HG03280 (cell line): ENCODE results near the gene VWA2.

Experiments used
- ATAC-seq: cut with Tn5 transposase; IDR thresholded peaks from one replicate; pipeline ENCODE4 v1.9.1; 2021; ENCODE audit warnings: mild to moderate bottlenecking, moderate library complexity; ENCODE audit not compliant: unreplicated experiment

VWA2 gene

DNA sequence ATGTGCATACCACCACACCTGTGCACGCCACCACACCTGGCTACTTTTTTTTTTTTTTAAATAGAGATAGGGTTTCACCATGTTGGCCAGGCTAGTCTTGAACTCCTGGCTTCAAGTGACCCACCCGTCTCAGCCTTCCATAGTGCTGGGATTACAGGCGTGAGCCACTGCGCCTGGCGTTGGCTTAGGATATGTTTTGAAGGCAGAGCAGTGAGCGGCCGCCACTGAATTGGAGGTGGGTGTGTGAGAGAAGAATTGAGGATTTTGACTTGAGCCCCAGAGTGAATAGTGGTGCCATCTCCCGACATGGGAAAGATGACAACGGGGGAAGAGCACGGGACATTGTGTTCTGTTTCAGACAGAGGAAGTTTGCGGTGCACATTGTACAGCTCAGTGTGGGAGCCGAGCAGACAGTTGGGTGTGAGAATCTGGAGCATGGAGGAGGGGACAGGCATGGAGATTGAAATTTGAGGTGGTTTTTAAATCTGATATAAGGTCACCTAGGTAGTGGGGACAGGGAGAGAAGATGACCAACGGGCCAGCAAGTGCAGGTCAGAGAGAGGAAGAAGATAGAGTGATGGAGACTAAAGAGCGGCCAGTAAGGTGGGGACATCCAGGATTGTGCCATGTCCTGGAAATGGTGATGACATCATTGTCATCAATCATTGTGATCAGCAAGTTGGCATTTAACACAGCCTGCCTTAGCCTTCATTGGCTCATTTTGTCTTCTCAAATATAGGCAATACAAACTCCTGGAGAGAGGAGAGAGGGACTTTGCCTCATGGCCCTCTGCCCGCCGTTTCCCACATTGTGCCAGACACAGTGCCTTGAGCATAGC lies 35.8 kb downstream of the VWA2 start:
- no peak for ATAC-seq

DNA sequence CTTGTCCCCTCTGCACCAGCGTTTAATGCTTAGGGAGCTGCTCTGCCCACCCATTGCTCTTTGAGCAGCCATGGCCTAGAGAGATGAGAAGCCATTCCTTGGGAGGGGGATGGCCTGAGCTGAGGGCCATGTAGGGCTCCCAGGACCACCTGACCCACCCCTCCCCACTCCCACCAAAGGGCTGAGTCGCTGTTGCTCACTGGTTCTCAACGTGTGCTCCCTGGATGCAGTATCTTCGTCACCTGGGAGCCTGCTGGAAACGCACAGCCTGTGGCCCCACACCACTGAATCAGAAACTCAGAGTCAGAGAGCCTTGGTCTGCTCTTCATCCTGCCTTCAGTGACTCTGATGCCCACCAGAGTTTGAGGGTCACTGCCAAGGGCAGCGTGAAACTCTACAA lies 37.0 kb downstream of the VWA2 start:
- ATAC-seq: no peak

DNA sequence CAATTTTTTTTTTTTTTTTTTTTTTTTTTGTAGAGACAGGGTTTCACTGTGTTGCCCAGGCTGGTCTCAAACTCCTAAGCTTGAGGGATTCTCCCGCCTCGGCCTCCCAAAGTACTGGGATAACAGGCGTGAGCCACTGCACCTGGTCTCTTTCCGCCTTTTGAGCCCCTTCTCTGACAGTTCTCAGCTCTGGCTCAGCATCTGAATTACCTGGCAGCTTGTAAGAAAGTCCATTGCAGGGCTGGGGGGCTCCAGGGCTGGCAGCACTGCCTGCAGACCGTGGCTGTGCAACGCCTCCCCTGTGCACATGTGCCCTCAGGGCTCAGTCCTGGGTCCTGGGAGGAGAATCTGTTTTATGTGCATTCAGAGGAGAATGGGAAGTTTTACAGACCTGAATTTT lies 37.6 kb downstream of the VWA2 start:
- no peak for ATAC-seq

DNA sequence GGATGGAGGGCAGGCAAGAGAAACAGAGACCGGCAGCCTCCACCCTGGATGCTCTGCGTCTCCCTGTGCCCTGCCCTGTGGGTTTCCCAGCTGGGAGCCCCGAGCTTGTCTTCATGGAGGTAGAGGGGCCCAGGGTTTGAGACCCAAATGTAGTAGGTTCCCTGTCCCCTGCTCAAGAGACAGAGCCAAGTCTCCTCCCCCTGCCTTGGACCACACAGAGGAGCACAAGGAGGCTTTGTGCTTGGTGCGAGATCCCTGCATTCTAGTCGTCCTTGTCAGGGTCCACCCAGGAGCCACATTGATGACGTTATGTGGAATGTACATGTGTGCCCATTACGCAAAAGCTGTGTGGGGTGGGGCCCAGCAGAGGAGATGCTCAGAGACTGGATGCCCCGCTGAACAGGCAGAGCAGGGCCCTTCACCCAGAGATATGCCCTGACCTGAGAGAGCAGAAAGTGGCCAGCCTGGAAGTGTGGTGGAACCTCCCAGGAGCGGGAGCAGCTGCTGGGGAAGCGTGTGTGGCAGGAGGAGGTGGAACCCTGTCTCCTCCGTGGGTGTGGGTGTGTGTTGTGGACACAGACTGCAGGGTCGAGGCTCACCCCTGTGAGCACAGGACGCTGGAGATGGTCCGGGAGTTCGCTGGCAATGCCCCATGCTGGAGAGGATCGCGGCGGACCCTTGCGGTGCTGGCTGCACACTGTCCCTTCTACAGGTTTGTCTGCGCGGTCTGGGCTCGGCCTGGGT lies 39.3 kb downstream of the VWA2 start:
- no peak for ATAC-seq

DNA sequence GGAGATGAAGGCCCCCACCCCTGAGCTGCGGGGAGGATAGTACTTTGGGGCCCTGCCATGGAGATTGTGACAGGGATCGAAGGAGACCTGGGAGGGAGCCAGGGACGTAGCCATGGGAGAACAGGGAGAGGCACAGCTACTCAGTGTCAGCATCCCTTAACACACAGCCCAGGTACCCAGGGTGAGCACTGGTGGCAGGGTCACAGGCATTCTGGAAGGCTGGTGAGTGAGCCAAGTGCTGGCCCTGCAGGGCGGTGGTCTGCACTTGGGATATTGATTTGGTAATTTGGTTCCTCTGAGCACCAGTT lies 39.8 kb downstream of the VWA2 start:
- no peak for ATAC-seq

DNA sequence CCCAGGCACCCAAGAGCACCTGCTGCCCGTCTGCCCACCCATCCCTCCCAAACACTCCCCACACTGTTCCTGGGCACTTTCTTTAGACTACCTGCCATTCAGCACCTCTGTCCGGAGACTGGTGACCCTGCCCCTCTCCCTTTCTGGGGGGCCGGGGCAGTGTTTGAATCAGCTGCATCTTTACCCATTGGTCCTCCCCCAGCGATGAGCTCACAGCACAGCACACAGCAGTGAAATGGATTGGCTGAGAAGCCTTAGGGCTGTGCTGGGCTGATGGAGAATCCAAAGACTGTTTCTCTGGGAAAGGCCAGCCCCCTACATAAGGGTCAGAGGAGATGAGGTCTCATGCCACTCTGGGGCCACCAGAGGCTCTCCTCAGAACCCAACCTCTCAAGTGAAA lies 40.2 kb downstream of the VWA2 start:
- no peak for ATAC-seq

DNA sequence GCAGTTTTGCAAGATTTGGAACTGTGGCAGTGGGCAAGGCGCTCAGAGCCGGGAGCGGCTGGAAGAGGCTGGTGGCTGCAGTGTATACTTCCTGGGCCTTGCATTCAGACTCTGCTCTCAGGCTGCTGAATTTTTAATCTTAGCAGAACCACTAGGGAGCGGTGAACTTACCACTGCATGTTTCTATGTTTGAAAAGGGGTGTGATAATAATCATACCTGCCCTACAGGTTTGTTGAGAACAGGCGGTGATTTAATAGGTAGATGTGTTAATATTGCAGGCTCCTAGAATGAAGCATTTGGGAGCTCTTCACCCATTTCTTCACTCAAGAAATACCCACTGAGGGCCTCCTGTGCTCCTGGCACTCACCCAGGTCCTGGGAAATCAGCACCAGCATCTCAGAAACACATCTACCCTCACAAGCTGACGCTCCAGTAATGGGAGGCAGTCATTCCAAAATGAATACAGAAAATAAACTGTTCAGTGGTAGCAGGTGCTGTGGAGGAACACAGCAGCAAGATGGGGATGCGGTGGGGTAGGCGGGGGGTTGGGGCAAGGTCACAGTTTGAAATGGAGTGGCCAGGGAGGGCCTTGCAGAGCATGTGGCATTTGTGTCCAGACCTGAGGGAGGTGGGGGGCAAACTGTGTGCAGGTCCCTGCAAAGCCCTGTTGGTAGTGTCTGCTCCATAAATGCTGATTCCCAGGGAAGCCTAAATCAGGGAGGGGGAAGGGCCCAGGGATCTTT lies 41.0 kb downstream of the VWA2 start:
- no peak for ATAC-seq

DNA sequence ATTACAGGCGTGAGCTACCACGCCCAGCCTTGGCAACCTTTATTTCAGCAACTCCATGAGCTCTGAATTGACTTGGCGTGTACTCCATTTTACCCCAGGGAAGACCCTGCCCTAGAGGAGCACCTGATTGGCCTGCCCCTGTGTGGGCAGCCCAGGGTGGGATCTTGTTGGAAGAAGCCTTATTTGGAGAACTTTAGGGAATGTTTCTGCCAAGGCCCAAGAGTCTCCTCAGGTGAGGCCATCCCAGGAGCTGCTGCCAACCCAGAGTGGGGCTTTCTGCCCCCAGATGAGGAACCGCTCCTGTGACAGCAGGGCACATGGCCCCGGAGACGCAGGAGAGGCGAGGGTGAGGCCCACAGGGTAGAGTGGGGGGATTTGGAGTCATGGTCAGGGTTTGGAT lies 42.0 kb downstream of the VWA2 start:
- ATAC-seq: no peak

DNA sequence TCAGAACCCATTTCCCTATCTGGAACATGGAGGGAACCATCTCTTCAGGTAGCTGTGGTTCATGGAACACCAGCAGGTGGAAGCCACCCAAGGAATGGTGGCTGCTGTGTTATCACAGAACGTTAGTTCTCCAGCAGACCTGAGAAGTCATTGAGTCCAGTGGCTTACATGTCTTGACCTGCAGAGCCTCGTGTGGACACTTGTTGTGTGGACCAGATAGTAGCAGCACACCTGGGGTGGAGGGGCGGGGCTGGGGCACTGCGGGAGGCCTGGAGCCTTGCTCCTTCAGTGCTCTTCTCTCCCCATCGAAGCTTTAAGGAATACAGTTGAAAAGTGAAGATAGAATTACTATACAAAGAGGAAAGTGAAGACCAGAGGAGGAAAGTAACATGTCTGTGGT lies 42.4 kb downstream of the VWA2 start:
- ATAC-seq: no peak

DNA sequence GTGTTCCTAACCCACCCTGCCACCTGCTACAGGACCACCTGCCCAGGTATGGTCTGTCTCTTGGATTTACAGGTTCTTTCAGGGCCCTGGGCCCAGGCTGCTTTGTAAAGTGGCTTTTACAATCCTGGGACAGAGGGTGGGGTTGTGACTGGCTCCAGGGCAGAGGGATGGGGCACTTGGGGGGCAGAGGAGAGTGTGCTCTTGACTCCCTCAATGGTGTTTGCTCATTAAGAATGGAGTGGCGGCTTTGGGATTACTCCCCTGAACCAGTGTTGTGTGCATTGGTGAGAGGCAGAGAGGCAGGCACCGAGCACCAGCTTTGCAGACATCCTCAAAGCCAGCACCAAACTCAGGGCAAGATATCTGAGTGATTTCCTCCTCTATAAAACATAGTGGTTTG lies 43.5 kb downstream of the VWA2 start:
- ATAC-seq: no peak

DNA sequence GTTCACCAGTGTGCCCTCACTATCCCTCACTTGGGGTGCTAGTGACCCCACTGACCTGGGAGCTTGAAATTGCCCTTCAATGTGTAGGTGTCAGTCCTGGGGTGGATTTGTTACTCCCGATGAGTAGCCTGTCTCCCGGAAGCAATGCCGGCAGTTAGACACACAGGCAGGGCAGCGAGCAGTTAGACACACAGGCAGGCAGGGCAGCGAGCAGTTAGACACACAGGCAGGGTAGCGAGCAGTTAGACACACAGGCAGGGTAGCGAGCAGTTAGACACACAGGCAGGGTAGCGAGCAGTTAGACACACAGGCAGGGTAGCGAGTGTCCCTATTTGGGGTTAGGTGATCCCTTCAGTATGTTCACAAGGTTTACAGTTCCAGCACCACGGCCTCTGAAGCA lies 44.0 kb downstream of the VWA2 start:
- no peak for ATAC-seq

DNA sequence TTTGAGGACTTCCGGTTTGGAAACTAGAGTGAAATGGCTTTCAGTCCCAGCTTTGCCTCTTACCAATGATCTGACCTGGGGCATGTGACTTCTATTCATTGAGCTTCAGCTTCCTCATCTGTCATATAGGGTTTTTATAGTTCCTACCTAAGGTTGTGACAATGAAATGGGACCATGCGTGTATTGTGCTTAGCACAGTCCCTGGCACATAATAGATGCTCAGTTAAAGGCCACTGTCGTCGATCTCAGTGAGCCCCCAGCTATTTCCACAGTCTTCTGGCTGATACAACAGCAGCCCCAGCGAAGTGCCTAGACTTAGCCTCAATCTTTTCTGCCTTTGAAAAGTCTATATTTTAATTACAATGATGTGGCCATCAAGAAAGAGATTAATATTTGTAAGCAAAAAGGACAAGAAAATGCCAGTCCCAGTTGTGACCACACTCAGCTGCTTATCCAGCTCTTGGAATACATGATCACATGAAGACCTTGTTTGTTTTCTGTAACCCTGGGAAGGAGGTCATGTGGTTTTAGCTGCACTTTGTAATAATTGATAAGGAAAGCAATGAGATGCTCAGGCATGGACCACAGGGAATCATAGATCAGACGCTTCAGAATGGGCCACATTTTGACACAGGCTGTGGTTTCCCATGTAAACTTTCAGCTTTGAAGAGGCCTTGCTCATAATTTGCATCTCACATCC lies 44.6 kb downstream of the VWA2 start:
- ATAC-seq: no peak

DNA sequence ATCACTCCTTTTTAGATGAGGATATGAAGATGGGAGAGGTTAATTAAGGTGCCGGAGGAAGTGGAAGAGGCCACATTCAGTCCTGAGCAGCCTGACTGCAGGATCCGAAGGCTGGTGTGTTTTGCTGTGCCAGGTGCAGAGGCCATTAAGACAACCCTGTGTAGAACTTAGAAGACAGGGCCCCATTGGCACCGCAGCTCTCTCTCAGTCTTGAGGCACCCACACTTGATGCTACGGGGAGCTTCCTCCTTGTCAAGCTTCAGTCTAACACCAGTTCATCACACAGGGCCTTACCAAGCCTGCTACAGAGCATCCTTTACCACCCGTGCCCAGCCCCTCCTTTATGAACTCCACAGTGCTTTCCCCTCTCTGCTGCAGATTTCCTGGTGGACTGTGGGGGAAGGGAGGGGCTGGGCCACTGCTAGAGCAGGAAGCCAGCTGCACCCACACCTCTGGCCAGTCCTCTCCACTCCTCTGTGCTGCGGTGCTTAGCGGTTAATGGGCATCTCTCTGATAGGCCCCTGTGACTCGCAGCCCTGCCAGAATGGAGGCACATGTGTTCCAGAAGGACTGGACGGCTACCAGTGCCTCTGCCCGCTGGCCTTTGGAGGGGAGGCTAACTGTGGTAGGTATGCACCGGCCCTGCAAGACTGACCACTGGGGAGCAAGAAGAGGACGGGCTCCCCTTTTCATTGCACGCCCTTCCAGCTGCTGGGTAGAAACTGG lies 45.5 kb downstream of the VWA2 start:
- ATAC-seq: no peak

DNA sequence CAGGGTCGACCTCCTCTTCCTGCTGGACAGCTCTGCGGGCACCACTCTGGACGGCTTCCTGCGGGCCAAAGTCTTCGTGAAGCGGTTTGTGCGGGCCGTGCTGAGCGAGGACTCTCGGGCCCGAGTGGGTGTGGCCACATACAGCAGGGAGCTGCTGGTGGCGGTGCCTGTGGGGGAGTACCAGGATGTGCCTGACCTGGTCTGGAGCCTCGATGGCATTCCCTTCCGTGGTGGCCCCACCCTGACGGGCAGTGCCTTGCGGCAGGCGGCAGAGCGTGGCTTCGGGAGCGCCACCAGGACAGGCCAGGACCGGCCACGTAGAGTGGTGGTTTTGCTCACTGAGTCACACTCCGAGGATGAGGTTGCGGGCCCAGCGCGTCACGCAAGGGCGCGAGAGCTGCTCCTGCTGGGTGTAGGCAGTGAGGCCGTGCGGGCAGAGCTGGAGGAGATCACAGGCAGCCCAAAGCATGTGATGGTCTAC lies 46.9 kb downstream of the VWA2 start:
- ATAC-seq: no peak

DNA sequence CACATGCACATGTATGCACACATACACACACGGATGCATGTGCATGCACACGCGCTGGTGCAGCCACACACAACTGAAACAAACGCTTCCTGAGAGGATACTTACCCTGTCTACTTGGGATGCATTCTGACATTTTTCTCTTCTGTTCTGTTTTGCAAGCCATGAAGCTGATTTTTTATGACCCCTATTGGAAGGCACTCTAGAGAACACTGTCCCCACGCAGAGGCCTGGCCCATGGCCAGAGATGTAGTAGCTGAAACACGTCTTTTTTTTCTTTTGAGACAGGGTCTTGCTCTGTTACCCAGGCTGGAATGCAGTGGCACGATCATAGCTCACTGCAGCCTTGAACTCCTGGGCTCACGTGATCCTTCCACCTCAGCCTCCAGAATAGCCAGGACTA lies 47.9 kb downstream of the VWA2 start:
- no peak for ATAC-seq

DNA sequence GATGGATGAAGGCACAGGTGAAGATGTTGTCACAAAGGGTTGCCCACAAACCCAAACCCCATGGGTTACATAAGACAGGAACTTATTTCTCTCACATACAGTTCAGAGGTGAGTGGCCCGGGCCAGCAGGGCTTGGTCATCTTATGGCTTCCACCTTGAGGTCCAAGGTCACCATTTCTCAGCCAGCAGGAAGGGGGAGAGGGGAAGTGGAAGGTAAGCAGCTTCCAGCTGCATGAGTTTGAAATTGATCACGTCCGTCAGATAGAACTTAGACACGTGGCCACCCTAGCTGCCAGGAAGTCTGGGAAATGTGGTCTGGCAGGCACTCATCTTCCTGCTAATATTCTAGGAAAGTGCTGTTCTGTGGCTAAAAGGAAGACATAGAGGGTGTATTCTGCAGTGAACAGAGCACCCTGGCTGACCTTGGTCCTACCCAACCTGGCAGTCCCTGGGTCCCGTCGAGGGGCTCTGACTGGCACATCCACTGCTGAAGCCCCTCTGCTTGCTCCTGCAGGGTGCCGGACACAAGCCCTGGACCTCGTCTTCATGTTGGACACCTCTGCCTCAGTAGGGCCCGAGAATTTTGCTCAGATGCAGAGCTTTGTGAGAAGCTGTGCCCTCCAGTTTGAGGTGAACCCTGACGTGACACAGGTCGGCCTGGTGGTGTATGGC lies 49.5 kb downstream of the VWA2 start:
- ATAC-seq: no peak

DNA sequence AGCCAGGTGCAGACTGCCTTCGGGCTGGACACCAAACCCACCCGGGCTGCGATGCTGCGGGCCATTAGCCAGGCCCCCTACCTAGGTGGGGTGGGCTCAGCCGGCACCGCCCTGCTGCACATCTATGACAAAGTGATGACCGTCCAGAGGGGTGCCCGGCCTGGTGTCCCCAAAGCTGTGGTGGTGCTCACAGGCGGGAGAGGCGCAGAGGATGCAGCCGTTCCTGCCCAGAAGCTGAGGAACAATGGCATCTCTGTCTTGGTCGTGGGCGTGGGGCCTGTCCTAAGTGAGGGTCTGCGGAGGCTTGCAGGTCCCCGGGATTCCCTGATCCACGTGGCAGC lies 50.0 kb downstream of the VWA2 start:
- no peak for ATAC-seq

DNA sequence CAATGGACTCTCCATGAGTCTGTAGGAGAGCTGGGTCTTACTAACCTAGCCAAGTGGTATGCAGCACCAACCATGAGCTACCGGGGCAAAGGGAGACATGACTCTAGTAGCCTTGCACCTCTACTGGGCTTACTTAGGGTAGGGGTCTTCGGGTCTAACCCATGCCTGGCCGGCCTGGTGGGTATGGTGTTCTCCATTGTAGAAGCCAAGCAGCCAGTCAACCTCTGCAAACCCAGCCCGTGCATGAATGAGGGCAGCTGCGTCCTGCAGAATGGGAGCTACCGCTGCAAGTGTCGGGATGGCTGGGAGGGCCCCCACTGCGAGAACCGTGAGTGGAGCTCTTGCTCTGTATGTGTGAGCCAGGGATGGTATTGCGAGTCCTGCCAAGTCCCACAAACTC lies 51.0 kb downstream of the VWA2 start:
- no peak for ATAC-seq

DNA sequence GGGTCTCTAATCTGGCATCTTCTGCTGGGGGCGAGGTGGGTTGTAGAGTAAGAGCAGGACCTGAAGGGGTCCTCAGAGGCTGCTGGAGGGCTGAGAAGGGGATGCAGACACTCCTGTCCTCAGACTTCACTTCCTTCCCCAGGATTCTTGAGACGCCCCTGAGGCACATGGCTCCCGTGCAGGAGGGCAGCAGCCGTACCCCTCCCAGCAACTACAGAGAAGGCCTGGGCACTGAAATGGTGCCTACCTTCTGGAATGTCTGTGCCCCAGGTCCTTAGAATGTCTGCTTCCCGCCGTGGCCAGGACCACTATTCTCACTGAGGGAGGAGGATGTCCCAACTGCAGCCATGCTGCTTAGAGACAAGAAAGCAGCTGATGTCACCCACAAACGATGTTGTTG lies 52.0 kb downstream of the VWA2 start:
- no peak for ATAC-seq

DNA sequence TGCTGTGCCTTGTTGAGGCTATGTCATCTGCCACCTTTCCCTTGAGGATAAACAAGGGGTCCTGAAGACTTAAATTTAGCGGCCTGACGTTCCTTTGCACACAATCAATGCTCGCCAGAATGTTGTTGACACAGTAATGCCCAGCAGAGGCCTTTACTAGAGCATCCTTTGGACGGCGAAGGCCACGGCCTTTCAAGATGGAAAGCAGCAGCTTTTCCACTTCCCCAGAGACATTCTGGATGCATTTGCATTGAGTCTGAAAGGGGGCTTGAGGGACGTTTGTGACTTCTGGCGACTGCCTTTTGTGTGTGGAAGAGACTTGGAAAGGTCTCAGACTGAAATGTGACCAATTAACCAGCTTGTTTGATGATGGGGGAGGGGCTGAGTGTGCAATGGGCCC lies 52.5 kb downstream of the VWA2 start:
- ATAC-seq: no peak
